NB4 (cell line): ENCODE results near the gene MEGF8.

Experiments used
- CTCF ChIP-seq: IDR thresholded peaks from one replicate; pipeline ENCODE4 v1.5.1; 2012; ENCODE audit warnings: low read depth, low read length
- MAX ChIP-seq: IDR thresholded peaks from 2 replicates; pipeline ENCODE4 v1.6.1; 2011; ENCODE audit warnings: low read depth, low read length
- POLR2A ChIP-seq: IDR thresholded peaks from 2 replicates; pipeline ENCODE4 v1.6.1; 2011; ENCODE audit warnings: mild to moderate bottlenecking; ENCODE audit not compliant: insufficient read length; ENCODE audit errors: extremely low read depth

- no peak for TF ChIP-seq CTCF
- TF ChIP-seq POLR2A = no peak
- TF ChIP-seq MAX = no peak
Measured at GRCh38 chr19:42375415-42376176, 50.2 kb downstream of the MEGF8 start.
